Stomach (tissue), 9 donors: ENCODE measurements around the gene NCKAP5L. TPM values are rescaled to one million over a fixed set of nuclear protein-coding genes. Genes with fewer than 3 reads are reported as not detected.
"Not testable (repeated sequence)": the region's sequence is repeated elsewhere in the genome, so short reads cannot be mapped to it uniquely, and the experiment has no call there.

Experiments used
- DNase-seq, 2 donors: peaks; one replicate each; pipeline versions ENCODE4 v3.0.0 to v3.0.0-alpha.2; 2013 to 2019
- H3K27ac ChIP-seq, 5 donors: fragments of 200-600 bp in 4 of 5; sonication (generic) in 4 of 5; one replicate each; pipeline ENCODE4 v1.5.1; 2013 to 2019; ENCODE audit warnings: mild to moderate bottlenecking in 1 of 5, moderate library complexity in 1 of 5
- H3K27me3 ChIP-seq, 3 donors: fragments of 200-600 bp; sonication (generic); one replicate each; pipeline ENCODE4 v1.5.1; 2017 to 2019; ENCODE audit warnings: mixed run types in 1 of 3
- H3K36me3 ChIP-seq, 4 donors: fragments of 200-600 bp; sonication (generic); 1 replicate in 3 of 4; 2 replicates in 1 of 4; pipeline ENCODE4 v1.5.1; 2016 to 2019
- H3K4me1 ChIP-seq, 4 donors: fragments of 200-600 bp; sonication (generic); one replicate each; pipeline ENCODE4 v1.5.1; 2016 to 2019
- H3K4me3 ChIP-seq, 4 donors: fragments of 200-600 bp; sonication (generic) in 3 of 4; one replicate each; pipeline ENCODE4 v1.5.1; 2016 to 2019; ENCODE audit warnings: mild to moderate bottlenecking in 1 of 4
- H3K9me3 ChIP-seq, 4 donors: fragments of 200-600 bp; sonication (generic); one replicate each; pipeline ENCODE4 v1.5.1; 2016 to 2019
- CTCF ChIP-seq, 7 experiments: fragments of 450-650 bp in 4 of 7; fragments of 200-600 bp in 3 of 7; sonication (generic) in 3 of 7; IDR thresholded peaks; one replicate each; pipeline ENCODE4 v1.5.1; 2016 to 2019; ENCODE audit warnings: antibody characterized with exemption in 7 of 7, control low read depth in 2 of 7, mild to moderate bottlenecking in 1 of 7
- EP300 ChIP-seq: sonication (generic); formaldehyde crosslinking; IDR thresholded peaks from one replicate; pipeline ENCODE4 v1.6.1; 2017; ENCODE audit warnings: antibody characterized with exemption
- POLR2A ChIP-seq, 4 donors: fragments of 450-650 bp; IDR thresholded peaks; one replicate each; pipeline ENCODE4 v1.6.1; 2016; ENCODE audit warnings: antibody characterized with exemption in 4 of 4, control low read depth in 2 of 4, mild to moderate bottlenecking in 1 of 4, moderate library complexity in 1 of 4
- POLR2AphosphoS5 ChIP-seq, 3 donors: sonication (generic); formaldehyde crosslinking; IDR thresholded peaks; one replicate each; pipeline ENCODE4 v1.6.1; 2016; ENCODE audit warnings: antibody characterized with exemption in 3 of 3
- WGBS, 5 donors: extraction: QIAGEN DNeasy Blood & Tissue Kit in 3 of 5; methylation state at CpG; one replicate each; pipeline versions ENCODE4 v1.1.5 to v1.1.7; 2013 to 2018; 5-methylcytosine and 5-hydroxymethylcytosine counted together
- intact Hi-C: fragments of 100-400 bp; cut with DNase I; formaldehyde crosslinking; loops from one replicate; pipeline ENCODE4 v1.15.1; 2023; ENCODE audit warnings: low total_unique reads
- polyA plus RNA-seq, 3 donors: library from polyadenylated mRNA; stranded (reverse); fragments of 200-250 nt; gene quantifications; one replicate each; pipeline ENCODE4 v1.2.3, GENCODE V29; 2013
- total RNA-seq, 5 donors: library from RNA; depleted of rRNA; stranded (reverse); fragments of >200 nt; gene quantifications; one replicate each; pipeline versions ENCODE4 v1.1.0 to v1.2.3, GENCODE V29; 2014 to 2016
- donor health status: healthy with polysubstance abuse.
- donor health status: Bipolar disorder and iron deficiency.
- donor health status: healthy.

NCKAP5L gene
- total and polyA plus RNA-seq, 8 donors: 3.5 to 16.5 (median 7.0) TPM

GRCh38 chr12:49863946-49864797, 36.0 kb upstream of the NCKAP5L start:
- TF ChIP-seq EP300 (no peak), CTCF (IDR thresholded peaks at IDR 0.05) (no peak), POLR2A (IDR thresholded peaks at IDR 0.05) (no peak), POLR2AphosphoS5 (IDR thresholded peaks at IDR 0.05) (no peak)
- intact Hi-C loops: no loop called here

GRCh38 chr12:49860921-49861320, 32.7 kb upstream of the NCKAP5L start:
- 92 to 94% (median 93%) methylated on average over 8 to 27 of the region's 31 CpGs; no CpG with 5 or more reads in 1 of the 5 donors for WGBS, 5 donors
- peaks cover 0 to 10% (median 0%) of the 10 kb centered on the region in 3 donors for H3K27me3 ChIP-seq
- H3K4me1 ChIP-seq, DNase-seq, H3K36me3 ChIP-seq, intact Hi-C loops, H3K9me3 ChIP-seq, H3K4me3 ChIP-seq, H3K27ac ChIP-seq: not testable (repeated sequence)

More at GRCh38 chr12:49863946-49864797, 36.0 kb upstream of the NCKAP5L start:
- Histone ChIP-seq H3K4me3 (no peak overlapping the region), H3K27me3 (peaks cover 0 to 11% (median 0%) of the 10 kb centered on the region in 3 donors), H3K9me3 (no peaks in the 10 kb centered on the region), H3K36me3 (no peaks in the 10 kb centered on the region), H3K27ac (no peak overlapping the region), H3K4me1 (peaks cover 21 to 24% (median 21%) of the 10 kb centered on the region in 4 donors)
- WGBS, 5 donors: 67 to 73% (median 70%) methylated on average over 17 of the region's 17 CpGs
- no peak for DNase-seq

GRCh38 chr12:49855890-49856289, 27.7 kb upstream of the NCKAP5L start:
- H3K27me3 ChIP-seq: not testable (repeated sequence)
- WGBS, 5 donors: 91 to 97% (median 95%) methylated on average over 4 of the region's 4 CpGs

GRCh38 chr12:49854976-49855375, 26.8 kb upstream of the NCKAP5L start:
- no peak for TF ChIP-seq CTCF (IDR thresholded peaks at IDR 0.05)
- TF ChIP-seq POLR2AphosphoS5 (IDR thresholded peaks at IDR 0.05): peak in 1 of 3 donors; percentile 57
- H3K9me3 ChIP-seq: no peaks in the 10 kb centered on the region
- no peaks in the 10 kb centered on the region for H3K4me1 ChIP-seq
- H3K36me3 ChIP-seq: no peaks in the 10 kb centered on the region
- peak; percentile 64 to 85 for DNase-seq
- H3K4me3 ChIP-seq: no peak overlapping the region
- peaks cover 0 to 12% (median 0%) of the 10 kb centered on the region in 3 donors for H3K27me3 ChIP-seq
- peak overlapping the region in 1 of 5 donors; percentile 46 for H3K27ac ChIP-seq
- 36 to 71% (median 45%) methylated on average over 4 of the region's 4 CpGs for whole genome bisulfite sequencing, 5 donors
- intact Hi-C loops: no loop called here

More at GRCh38 chr12:49855890-49856289, 27.7 kb upstream of the NCKAP5L start:
- DNase-seq, H3K36me3 ChIP-seq, intact Hi-C loops, H3K27ac ChIP-seq, H3K4me1 ChIP-seq, H3K9me3 ChIP-seq, H3K4me3 ChIP-seq: not testable (repeated sequence)

- Histone ChIP-seq H3K4me1 (no peaks in the 10 kb centered on the region), H3K27ac (no peak overlapping the region), H3K27me3 (peaks cover 0 to 18% (median 0%) of the 10 kb centered on the region in 3 donors), H3K4me3 (no peak overlapping the region), H3K9me3 (no peaks in the 10 kb centered on the region), H3K36me3 (no peaks in the 10 kb centered on the region)
- intact Hi-C loops: no loop called here
- no peak for TF ChIP-seq POLR2AphosphoS5 (IDR thresholded peaks at IDR 0.05)
- no peak for TF ChIP-seq EP300
- no peak for TF ChIP-seq CTCF (IDR thresholded peaks at IDR 0.05)
- no peak for TF ChIP-seq POLR2A (IDR thresholded peaks at IDR 0.05)
- WGBS, 5 donors: 62 to 87% (median 84%) methylated on average over 2 of the region's 2 CpGs
- no peak for DNase-seq
Measured at GRCh38 chr12:49853671-49854070, 25.5 kb upstream of the NCKAP5L start.
